ENCODE results near the gene PSD4.

Gene PSD4

GRCh38 chr2:113144259-113144658 lies 29.5 kb upstream of the PSD4 start:
- no peak for DNase-seq

GRCh38 chr2:113148606-113149552 lies 24.9 kb upstream of the PSD4 start:
- no peak for DNase-seq

GRCh38 chr2:113149553-113150257 lies 24.1 kb upstream of the PSD4 start:
- DNase-seq = no peak

GRCh38 chr2:113150258-113150601 lies 23.5 kb upstream of the PSD4 start:
- DNase-seq = no peak

- DNase-seq = no peak
Observed at GRCh38 chr2:113155331-113155730, 18.4 kb upstream of the PSD4 start.

GRCh38 chr2:113156278-113157117 lies 17.3 kb upstream of the PSD4 start:
- no peak for DNase-seq

GRCh38 chr2:113157118-113157896 lies 16.5 kb upstream of the PSD4 start:
- no peak for DNase-seq

GRCh38 chr2:113157897-113158753 lies 15.6 kb upstream of the PSD4 start:
- DNase-seq = no peak

GRCh38 chr2:113158884-113159553 lies 14.8 kb upstream of the PSD4 start:
- no peak for DNase-seq

- no peak for DNase-seq
Observed at GRCh38 chr2:113160248-113160647, 13.5 kb upstream of the PSD4 start.

GRCh38 chr2:113160962-113161361 lies 12.8 kb upstream of the PSD4 start:
- no peak for DNase-seq

GRCh38 chr2:113162173-113162572 lies 11.6 kb upstream of the PSD4 start:
- DNase-seq = no peak

GRCh38 chr2:113162869-113163268 lies 10.9 kb upstream of the PSD4 start:
- no peak for DNase-seq

- no peak for DNase-seq
Observed at GRCh38 chr2:113164215-113164929, 9.4 kb upstream of the PSD4 start.

- no peak for DNase-seq
Observed at GRCh38 chr2:113164930-113165585, 8.7 kb upstream of the PSD4 start.

GRCh38 chr2:113166187-113166645 lies 7.6 kb upstream of the PSD4 start:
- DNase-seq = no peak

GRCh38 chr2:113167115-113167932 lies 6.4 kb upstream of the PSD4 start:
- DNase-seq = peak; percentile 41

GRCh38 chr2:113167962-113168340 lies 5.8 kb upstream of the PSD4 start:
- no peak for DNase-seq
